KMS-11 (cell line): ENCODE results near the gene MBNL3.

Source experiments
- H2AFZ ChIP-seq: fragments of 200-600 bp; sonication (generic); 2 replicates; pipeline ENCODE4 v1.6.1; 2016; ENCODE audit warnings: antibody characterized with exemption, mixed run types, low read depth
- H3K27ac ChIP-seq: fragments of 200-600 bp; sonication (generic); 2 replicates; pipeline ENCODE4 v1.6.1; 2016; ENCODE audit warnings: mild to moderate bottlenecking, mixed run types
- H3K27me3 ChIP-seq: fragments of 200-600 bp; sonication (generic); 2 replicates; pipeline ENCODE4 v1.6.1; 2017; ENCODE audit warnings: mild to moderate bottlenecking, low read depth, mixed run types, moderate library complexity; ENCODE audit not compliant: insufficient read depth
- H3K36me3 ChIP-seq: fragments of 200-600 bp; sonication (generic); 2 replicates; pipeline ENCODE4 v1.6.1; 2017; ENCODE audit warnings: mild to moderate bottlenecking, mixed run types; ENCODE audit not compliant: insufficient read depth
- H3K4me1 ChIP-seq: fragments of 200-600 bp; sonication (generic); 2 replicates; pipeline ENCODE4 v1.6.1; 2016; ENCODE audit warnings: mild to moderate bottlenecking, low read depth, mixed run types; ENCODE audit not compliant: poor library complexity, severe bottlenecking
- H3K4me2 ChIP-seq: fragments of 200-600 bp; sonication (generic); 2 replicates; pipeline ENCODE4 v1.7.0; 2016; ENCODE audit warnings: mild to moderate bottlenecking, mixed run types
- H3K4me3 ChIP-seq: fragments of 200-600 bp; sonication (generic); IDR thresholded peaks from 2 replicates; pipeline ENCODE4 v1.6.1; 2017; ENCODE audit warnings: low read depth, low read length, mixed read lengths; ENCODE audit not compliant: insufficient read depth
- H3K79me2 ChIP-seq: fragments of 200-600 bp; sonication (generic); 2 replicates; pipeline ENCODE4 v1.6.1; 2016; ENCODE audit warnings: low read depth, mixed run types; ENCODE audit not compliant: insufficient read depth
- H3K9ac ChIP-seq: fragments of 200-600 bp; sonication (generic); 2 replicates; pipeline ENCODE4 v1.6.1; 2016; ENCODE audit warnings: mild to moderate bottlenecking, mixed run types
- H4K20me1 ChIP-seq: fragments of 200-600 bp; sonication (generic); 2 replicates; pipeline ENCODE4 v1.6.1; 2016; ENCODE audit warnings: mild to moderate bottlenecking, mixed run types; ENCODE audit not compliant: insufficient read depth
- CTCF ChIP-seq: fragments of 200-600 bp; sonication (generic); conservative IDR thresholded peaks from 2 replicates; pipeline ENCODE4 v1.6.1; 2017; ENCODE audit warnings: low read depth, mild to moderate bottlenecking, antibody characterized with exemption, low read length, moderate library complexity, mixed read lengths

Gene MBNL3

DNA sequence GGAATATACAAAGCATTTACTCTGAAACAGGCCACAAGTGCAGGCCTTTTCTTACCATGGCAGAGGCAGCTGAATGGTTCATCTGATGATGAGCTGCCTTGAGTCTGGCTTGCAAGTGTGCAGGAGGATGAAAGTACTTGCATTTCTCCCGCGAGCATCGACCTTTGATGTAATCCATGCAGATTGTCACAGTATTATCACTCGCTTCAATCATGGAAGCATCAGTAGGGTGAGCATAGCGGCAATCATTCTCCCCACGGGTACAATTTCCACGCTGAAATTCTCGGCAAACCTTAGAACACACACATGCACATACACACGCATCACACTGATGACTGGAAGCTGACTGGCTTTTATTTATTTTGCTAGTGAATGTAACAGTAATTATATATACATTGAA is 98.0 kb downstream of the MBNL3 start:
- H3K4me1 ChIP-seq = no peaks in the 10 kb centered on the region
- H2AFZ ChIP-seq = no peak overlapping the region
- no peak overlapping the region for H3K9ac ChIP-seq
- no peaks in the 10 kb centered on the region for H3K36me3 ChIP-seq
- H3K4me2 ChIP-seq = no peak overlapping the region
- H4K20me1 ChIP-seq = no peaks in the 10 kb centered on the region
- H3K27ac ChIP-seq = no peak overlapping the region
- no peak overlapping the region for H3K4me3 ChIP-seq
- no peaks in the 10 kb centered on the region for H3K79me2 ChIP-seq
- no peaks in the 10 kb centered on the region for H3K27me3 ChIP-seq
- no peak for TF ChIP-seq CTCF

DNA sequence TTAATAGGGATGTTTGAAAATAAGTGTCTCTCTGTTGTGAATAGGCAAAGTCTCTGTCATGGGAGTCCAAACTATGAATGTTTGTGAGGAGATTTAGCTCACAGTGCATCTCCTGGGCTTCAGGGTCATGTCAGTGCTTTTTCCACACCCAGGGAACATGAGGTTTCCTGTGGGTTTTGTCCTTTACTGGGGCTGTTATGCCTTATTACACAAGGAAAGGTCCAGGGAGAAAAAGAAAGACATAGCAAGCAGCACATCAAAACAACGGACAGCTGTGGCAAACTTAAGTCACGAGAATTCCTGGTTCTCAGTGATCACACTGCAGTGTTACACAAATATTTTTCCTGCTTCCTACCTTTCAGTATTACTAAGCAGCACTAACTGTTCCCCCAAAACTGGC is 99.4 kb downstream of the MBNL3 start:
- H3K79me2 ChIP-seq = no peaks in the 10 kb centered on the region
- no peaks in the 10 kb centered on the region for H3K36me3 ChIP-seq
- no peaks in the 10 kb centered on the region for H4K20me1 ChIP-seq
- H3K27me3 ChIP-seq = no peaks in the 10 kb centered on the region
- no peak overlapping the region for H2AFZ ChIP-seq
- no peak overlapping the region for H3K4me3 ChIP-seq
- no peaks in the 10 kb centered on the region for H3K4me1 ChIP-seq
- no peak overlapping the region for H3K9ac ChIP-seq
- no peak overlapping the region for H3K4me2 ChIP-seq
- no peak overlapping the region for H3K27ac ChIP-seq
- TF ChIP-seq CTCF = no peak

DNA sequence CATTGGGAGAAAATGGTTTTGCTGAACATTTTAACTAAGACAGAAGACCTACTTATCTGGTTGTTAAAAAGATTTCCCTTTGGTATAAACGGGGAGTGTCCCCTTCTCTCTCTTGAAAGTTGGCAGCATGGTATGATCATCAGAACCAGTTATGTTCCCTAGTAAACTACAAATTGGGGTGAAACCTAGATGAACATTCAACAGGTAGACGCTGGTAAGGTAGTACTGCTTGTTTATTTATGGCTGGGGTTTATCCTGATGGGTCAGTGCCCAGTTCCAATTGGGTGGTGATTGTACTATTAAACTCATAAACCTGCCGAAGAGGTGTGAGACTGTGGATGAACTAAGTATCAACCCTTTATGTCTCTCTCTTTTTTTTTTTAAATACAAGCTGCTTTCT is 100.5 kb downstream of the MBNL3 start:
- no peak for TF ChIP-seq CTCF
- H3K27me3 ChIP-seq = no peaks in the 10 kb centered on the region

GRCh38 chrX:132384301-132384700 is 104.5 kb downstream of the MBNL3 start:
- Histone ChIP-seq H3K27ac (no peak overlapping the region), H2AFZ (no peak overlapping the region), H3K27me3 (no peaks in the 10 kb centered on the region), H3K4me1 (no peaks in the 10 kb centered on the region), H3K4me2 (no peak overlapping the region), H3K4me3 (no peak overlapping the region), H3K36me3 (no peaks in the 10 kb centered on the region), H3K9ac (no peak overlapping the region), H3K79me2 (no peaks in the 10 kb centered on the region), H4K20me1 (no peaks in the 10 kb centered on the region)
- TF ChIP-seq CTCF = no peak

More for the DNA sequence above, 100.5 kb downstream of the MBNL3 start:
- H3K27ac ChIP-seq = no peak overlapping the region
- no peak overlapping the region for H3K4me3 ChIP-seq
- no peak overlapping the region for H2AFZ ChIP-seq
- no peak overlapping the region for H3K9ac ChIP-seq
- H4K20me1 ChIP-seq = no peaks in the 10 kb centered on the region
- no peaks in the 10 kb centered on the region for H3K79me2 ChIP-seq
- H3K4me1 ChIP-seq = no peaks in the 10 kb centered on the region
- no peaks in the 10 kb centered on the region for H3K36me3 ChIP-seq
- no peak overlapping the region for H3K4me2 ChIP-seq

DNA sequence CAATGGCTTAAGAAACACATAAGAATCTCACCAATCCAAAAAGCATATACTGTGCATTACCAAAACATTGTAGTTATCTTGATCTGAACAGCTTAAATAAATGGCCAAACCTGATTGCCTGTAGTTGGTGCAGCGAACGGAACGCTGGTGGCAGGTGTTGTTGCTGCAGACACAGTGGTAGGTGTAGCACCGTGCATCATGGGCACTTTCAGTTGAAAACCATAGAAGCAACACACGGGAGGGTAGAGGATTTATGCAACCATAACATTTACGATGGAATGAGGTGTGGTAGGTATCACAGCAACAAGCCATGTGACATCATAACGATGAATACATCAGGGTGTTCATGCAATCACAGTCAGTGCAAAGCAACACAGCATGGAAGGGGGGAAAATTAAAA is 106.8 kb downstream of the MBNL3 start:
- Histone ChIP-seq H3K9ac (no peak overlapping the region), H4K20me1 (no peaks in the 10 kb centered on the region), H2AFZ (no peak overlapping the region), H3K27ac (no peak overlapping the region), H3K36me3 (no peaks in the 10 kb centered on the region), H3K79me2 (no peaks in the 10 kb centered on the region), H3K4me3 (no peak overlapping the region), H3K4me1 (no peaks in the 10 kb centered on the region), H3K4me2 (no peak overlapping the region), H3K27me3 (no peaks in the 10 kb centered on the region)
- no peak for TF ChIP-seq CTCF
